ENCODE results near the gene IER3. TPM values are rescaled to one million over a fixed set of nuclear protein-coding genes. Genes with fewer than 3 reads are reported as not detected.
"Not testable (repeated sequence)": the region's sequence is repeated elsewhere in the genome, so short reads cannot be mapped to it uniquely, and the experiment has no call there.

Gene IER3
- total RNA-seq, 2 experiments from 2014 or later, result 5.7 to 5.8 TPM

DNA sequence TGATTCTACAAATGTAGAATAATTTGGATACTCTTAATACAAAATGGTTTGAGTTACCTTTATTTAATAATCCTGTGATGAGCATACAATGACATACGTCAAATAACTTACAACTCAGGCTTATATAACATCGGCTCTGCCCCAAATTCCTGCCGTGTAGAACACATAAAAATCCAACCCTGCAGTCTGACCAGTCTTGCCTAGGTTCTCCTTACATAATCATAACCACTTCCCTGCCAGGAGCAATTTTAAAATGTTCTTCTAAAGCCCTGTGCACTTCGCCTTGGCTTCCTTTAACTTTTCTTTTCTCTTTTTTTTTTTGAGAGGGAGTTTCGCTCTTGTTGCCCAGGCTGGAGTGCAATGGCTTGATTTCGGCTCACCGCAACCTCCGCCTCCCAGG is 16.2 kb upstream of the IER3 start:
- no peak for TF ChIP-seq CTCF (IDR thresholded peaks at IDR 0.05)
- H3K27ac Mint-ChIP-seq, result no peak overlapping the region
- ChIA-PET POLR2A (interaction anchor here (0.6 kb wide), 1 partner anchor 15 kb away, joined by 4 read pairs; no protein-coding TSS in a partner anchor), CTCF (no interaction called here)
- Histone ChIP-seq H3K4me3 (ENCODE audit: low read length) (no peak overlapping the region), H3K36me3 (ENCODE audit: insufficient read depth, low read length) (no peaks in the 10 kb centered on the region), H3K27ac (ENCODE audit: low read depth in 1 of 2, low read length in 2 of 2) (no peak overlapping the region), H3K4me1 (ENCODE audit: insufficient read depth, low read length) (peaks cover 11% of the 10 kb centered on the region), H3K9me3 (ENCODE audit: control insufficient read depth in 1 of 2, insufficient read depth in 1 of 2, low read length in 2 of 2) (no peaks in the 10 kb centered on the region), H3K27me3 (ENCODE audit: control insufficient read depth in 1 of 2, insufficient read depth in 2 of 2, low read length in 2 of 2) (no peaks in the 10 kb centered on the region)
- no peaks in the 10 kb centered on the region for H3K9me3 Mint-ChIP-seq
- intact Hi-C loops (cut with DNase I, micrococcal nuclease), result no loop called here
- no peaks in the 10 kb centered on the region for H3K27me3 Mint-ChIP-seq
- H3K4me3 Mint-ChIP-seq, result no peak overlapping the region
- H3K4me1 Mint-ChIP-seq (ENCODE audit: low read depth), result peaks cover 28% of the 10 kb centered on the region
- ATAC-seq (ENCODE audit: poor library complexity), result no peak
- no peak for DNase-seq
- H3K36me3 Mint-ChIP-seq (ENCODE audit: low read depth), result no peaks in the 10 kb centered on the region

DNA sequence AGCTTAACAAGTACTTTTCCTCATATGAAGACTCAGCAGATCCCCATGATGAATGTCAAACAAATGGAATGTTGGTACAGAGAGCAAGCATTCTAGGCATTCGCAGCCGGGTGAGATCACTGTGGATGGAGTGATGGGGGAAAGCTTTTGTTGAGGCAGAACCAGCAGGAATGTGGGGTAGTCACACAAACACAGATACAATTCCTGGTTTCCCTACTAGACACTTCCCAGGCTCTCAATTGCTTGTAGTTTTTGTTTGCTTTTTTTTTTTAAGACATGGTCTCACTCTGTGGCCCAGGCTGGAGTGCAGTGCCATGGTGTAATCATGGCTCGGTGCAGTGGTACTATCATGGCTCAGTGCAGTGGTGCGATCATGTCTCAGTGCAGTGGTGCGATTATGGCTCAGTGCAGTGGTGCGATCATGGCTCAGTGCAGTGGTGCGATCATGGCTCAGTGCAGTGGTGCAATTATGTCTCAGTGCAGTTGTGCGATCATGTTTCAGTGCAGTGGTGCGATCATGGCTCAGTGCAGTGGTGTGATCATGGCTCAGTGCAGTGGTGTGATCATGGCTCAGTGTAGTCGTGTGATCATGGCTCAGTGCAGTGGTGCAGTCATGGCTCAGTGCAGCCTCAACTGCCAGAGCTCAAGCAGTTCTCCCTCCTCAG is 15.4 kb upstream of the IER3 start:
- intact Hi-C loops (cut with DNase I, micrococcal nuclease), result no loop called here
- Histone ChIP-seq H3K36me3 (ENCODE audit: insufficient read depth, low read length) (no peaks in the 10 kb centered on the region), H3K27ac (ENCODE audit: low read depth in 1 of 2, low read length in 2 of 2) (no peak overlapping the region), H3K9me3 (ENCODE audit: control insufficient read depth in 1 of 2, insufficient read depth in 1 of 2, low read length in 2 of 2) (no peaks in the 10 kb centered on the region), H3K4me1 (ENCODE audit: insufficient read depth, low read length) (peaks cover 11% of the 10 kb centered on the region), H3K4me3 (ENCODE audit: low read length) (no peak overlapping the region), H3K27me3 (ENCODE audit: control insufficient read depth in 1 of 2, insufficient read depth in 2 of 2, low read length in 2 of 2) (no peaks in the 10 kb centered on the region)
- no peaks in the 10 kb centered on the region for H3K9me3 Mint-ChIP-seq
- TF ChIP-seq CTCF (IDR thresholded peaks at IDR 0.05), result no peak
- CTCF ChIA-PET, result interaction anchor here (1.1 to 1.6 kb wide), 2 partner anchors 13 to 15 kb away, joined by 3 read pairs; partner anchors contain the start of gene IER3
- no peaks in the 10 kb centered on the region for H3K36me3 Mint-ChIP-seq (ENCODE audit: low read depth)
- H3K4me3 Mint-ChIP-seq, result no peak overlapping the region
- no peak for DNase-seq
- POLR2A ChIA-PET, result interaction anchor here (0.6 kb wide), 1 partner anchor 29 kb away, joined by 3 read pairs; no protein-coding TSS in a partner anchor
- H3K27me3 Mint-ChIP-seq, result no peaks in the 10 kb centered on the region
- ATAC-seq (ENCODE audit: poor library complexity), result no peak
- peaks cover 23% of the 10 kb centered on the region for H3K4me1 Mint-ChIP-seq (ENCODE audit: low read depth)
- no peak overlapping the region for H3K27ac Mint-ChIP-seq

DNA sequence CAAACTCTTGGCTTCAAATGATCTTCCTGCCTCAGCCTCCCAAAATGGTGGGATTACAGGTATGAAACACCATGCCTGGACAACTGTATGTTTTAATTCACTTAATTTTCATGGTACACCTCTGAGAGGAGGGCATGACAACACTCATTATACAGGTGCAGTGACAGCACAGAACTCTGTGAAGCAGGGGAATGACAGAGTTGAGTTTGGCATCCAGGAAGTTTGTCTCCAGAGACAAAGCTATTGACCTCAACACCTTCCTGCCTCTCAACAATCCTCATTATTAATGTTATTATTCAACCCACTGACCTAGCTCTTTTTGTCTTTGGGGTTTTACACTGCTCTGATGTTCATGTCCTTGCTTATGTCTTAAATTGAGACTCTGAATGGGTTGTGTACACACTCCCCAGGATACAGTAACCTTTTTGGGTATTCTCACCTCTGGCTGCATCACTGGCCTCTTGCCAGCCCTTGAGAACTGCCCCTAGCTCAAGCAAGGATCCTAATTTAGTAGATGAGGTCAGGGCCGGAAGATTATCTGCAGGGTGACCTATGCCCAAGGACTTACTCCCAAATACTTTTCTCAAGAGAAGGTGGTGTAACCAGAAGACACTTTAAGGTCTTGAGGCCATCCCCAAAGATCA is 13.0 kb upstream of the IER3 start:
- no peak for ATAC-seq (ENCODE audit: poor library complexity)
- CTCF ChIA-PET, result no interaction called here

GRCh38 chr6:30756405-30757003 is 12.2 kb upstream of the IER3 start:
- H3K27ac ChIP-seq (ENCODE audit: low read depth in 1 of 2, low read length in 2 of 2); H3K27me3 Mint-ChIP-seq; H3K4me1 ChIP-seq (ENCODE audit: insufficient read depth, low read length); H3K4me3 Mint-ChIP-seq; H3K4me1 Mint-ChIP-seq (ENCODE audit: low read depth); H3K36me3 Mint-ChIP-seq (ENCODE audit: low read depth); CTCF ChIA-PET; intact Hi-C loops (cut with DNase I, micrococcal nuclease); H3K27ac Mint-ChIP-seq; H3K4me3 ChIP-seq (ENCODE audit: low read length); ATAC-seq (ENCODE audit: poor library complexity); H3K36me3 ChIP-seq (ENCODE audit: insufficient read depth, low read length); POLR2A ChIA-PET; H3K9me3 ChIP-seq (ENCODE audit: control insufficient read depth in 1 of 2, insufficient read depth in 1 of 2, low read length in 2 of 2); H3K9me3 Mint-ChIP-seq; DNase-seq; H3K27me3 ChIP-seq (ENCODE audit: control insufficient read depth in 1 of 2, insufficient read depth in 2 of 2, low read length in 2 of 2): not testable (repeated sequence)

More for the DNA sequence above, 13.0 kb upstream of the IER3 start:
- intact Hi-C loops (cut with DNase I, micrococcal nuclease), result no loop called here
- H3K4me1 ChIP-seq (ENCODE audit: insufficient read depth, low read length), result no peaks in the 10 kb centered on the region
- H3K4me3 ChIP-seq (ENCODE audit: low read length), result no peak overlapping the region
- no peaks in the 10 kb centered on the region for H3K9me3 Mint-ChIP-seq
- H3K36me3 Mint-ChIP-seq (ENCODE audit: low read depth), result no peaks in the 10 kb centered on the region
- no peak for DNase-seq
- no peak overlapping the region for H3K27ac Mint-ChIP-seq
- H3K4me1 Mint-ChIP-seq (ENCODE audit: low read depth), result peaks cover 7% of the 10 kb centered on the region
- H3K27me3 ChIP-seq (ENCODE audit: control insufficient read depth in 1 of 2, insufficient read depth in 2 of 2, low read length in 2 of 2), result no peaks in the 10 kb centered on the region
- H3K9me3 ChIP-seq (ENCODE audit: control insufficient read depth in 1 of 2, insufficient read depth in 1 of 2, low read length in 2 of 2), result no peaks in the 10 kb centered on the region
- H3K27me3 Mint-ChIP-seq, result no peaks in the 10 kb centered on the region
- no peak overlapping the region for H3K4me3 Mint-ChIP-seq
- no peak overlapping the region for H3K27ac ChIP-seq (ENCODE audit: low read depth in 1 of 2, low read length in 2 of 2)
- no peaks in the 10 kb centered on the region for H3K36me3 ChIP-seq (ENCODE audit: insufficient read depth, low read length)
- no peak for TF ChIP-seq CTCF (IDR thresholded peaks at IDR 0.05)
- POLR2A ChIA-PET, result interaction anchor here (0.6 kb wide), 1 partner anchor 65 kb away, joined by 3 read pairs; no protein-coding TSS in a partner anchor

Data from CD4-positive, alpha-beta T cell (primary cell).